Measurements from ENCODE around the gene KCNQ1. TPM values are rescaled to one million over a fixed set of nuclear protein-coding genes. Genes with fewer than 3 reads are reported as not detected.

The KCNQ1 gene
- total RNA-seq, 1 experiment from 2014 or later: 2.3 TPM

GRCh38 chr11:2730272-2731129 lies 285.7 kb downstream of the KCNQ1 start:
- Histone ChIP-seq H2BK120ac (ENCODE audit: low read depth, low read length, poor library complexity, severe bottlenecking) (no peak overlapping the region), H3K27ac (ENCODE audit: insufficient read length, low read depth, low read length) (no peak overlapping the region), H3K27me3 (ENCODE audit: insufficient read depth, low read length) (no peaks in the 10 kb centered on the region; the same call in 1 of the 2 replicates), H3K9ac (ENCODE audit: extremely low read depth, insufficient read length, low read length) (no peak overlapping the region), H4K20me1 (ENCODE audit: control insufficient read depth, insufficient read depth, insufficient read length) (no peaks in the 10 kb centered on the region), H2AK5ac (ENCODE audit: insufficient read length, low read length) (no peak overlapping the region), H3K4ac (ENCODE audit: low read depth, low read length) (no peak overlapping the region), H3K79me2 (ENCODE audit: insufficient read depth, low read length) (no peaks in the 10 kb centered on the region), H2BK12ac (ENCODE audit: insufficient read length, low read depth, low read length) (no peak overlapping the region), H4K91ac (ENCODE audit: insufficient read length, low read depth, low read length) (no peak overlapping the region), H2BK5ac (ENCODE audit: insufficient read length, low read length) (no peak overlapping the region), H4K5ac (ENCODE audit: insufficient read length, low read depth, low read length) (no peak overlapping the region), H3K23ac (ENCODE audit: insufficient read length, low read depth, low read length) (no peak overlapping the region), H3K18ac (ENCODE audit: insufficient read length, low read depth, low read length) (no peak overlapping the region), H3K56ac (ENCODE audit: insufficient read length, low read depth, low read length) (no peak overlapping the region), H4K8ac (replicated peaks; ENCODE audit: insufficient read length, low read depth, low read length) (no peak overlapping the region), H2AFZ (ENCODE audit: low read length) (no peak overlapping the region), H3T11ph (ENCODE audit: low read length) (no peak overlapping the region), H3K14ac (ENCODE audit: insufficient read depth, low read length) (no peak overlapping the region; the same call in 1 of the 2 replicates), H2BK20ac (ENCODE audit: low read depth, low read length, poor library complexity, severe bottlenecking) (no peak overlapping the region), H3K4me2 (ENCODE audit: insufficient read depth, insufficient read length, low read length) (no peak overlapping the region), H3K23me2 (ENCODE audit: insufficient read length, low read depth, low read length, poor library complexity, severe bottlenecking) (no peaks in the 10 kb centered on the region), H3K4me1 (ENCODE audit: insufficient read depth, low read length) (no peaks in the 10 kb centered on the region), H3K79me1 (ENCODE audit: insufficient read depth, low read depth, low read length, poor library complexity, severe bottlenecking) (no peaks in the 10 kb centered on the region), H3K9me3 (ENCODE audit: control insufficient read depth, low read depth, low read length) (no peaks in the 10 kb centered on the region), H2BK15ac (ENCODE audit: low read depth, low read length) (no peak overlapping the region)
- H3K27ac Mint-ChIP-seq: no peak overlapping the region
- no peak for DNase-seq
- TF ChIP-seq CTCF (conservative IDR thresholded peaks at IDR 0.05): no peak
- H3K27me3 Mint-ChIP-seq (ENCODE audit: low read depth): peaks cover 97% of the 10 kb centered on the region
- peaks cover 4 to 6% of the 10 kb centered on the region in 2 experiments; a peak in 2 of 4 replicates for H3K4me1 Mint-ChIP-seq
- H3K36me3 Mint-ChIP-seq (ENCODE audit: insufficient read depth in 1 of 3, low read depth in 3 of 3): no peaks in the 10 kb centered on the region
- no CpG with 5 or more reads among the region's 16 CpGs for WGBS (ENCODE audit: extremely low coverage, insufficient read length, low lambda C conversion rate)
- H3K4me3 Mint-ChIP-seq: no peak overlapping the region
- no peaks in the 10 kb centered on the region; a peak in 1 of 5 replicates for H3K9me3 Mint-ChIP-seq

Measured in H9 (cell line).